Measurements from ENCODE around the gene FKTN. TPM values are rescaled to one million over a fixed set of nuclear protein-coding genes. Genes with fewer than 3 reads are reported as not detected.

The FKTN gene
- 5.8 and 17.9 TPM in 2 replicates for total RNA-seq

GRCh38 chr9:105557804-105558610 is at the start of gene FKTN:
FKTN (plus strand) TSS chr9:105558131; CDS start chr9:105575033, 16,902 bp downstream.

GRCh38 chr9:105662184-105663104 is 104.5 kb downstream of the FKTN start, which contains the start of gene TAL2:
TAL2 (plus strand) TSS chr9:105662457; CDS start chr9:105662497, 40 bp downstream.

Other genes starting within 250 kb of the FKTN start
- 1.6 and 2.0 TPM in 2 replicates for gene FSD1L, start 110.1 kb upstream of the FKTN start, total RNA-seq
- gene TAL2, start 104.3 kb downstream of the FKTN start, total RNA-seq: 0.13 TPM in 1 of 2 replicates, not detected in the other
- gene TMEM38B, start 136.4 kb downstream of the FKTN start, total RNA-seq: 5.5 and 7.7 TPM in 2 replicates

All from mesangial cell (primary cell).